ENCODE data around the gene TTC33. TPM values are rescaled to one million over a fixed set of nuclear protein-coding genes. Genes with fewer than 3 reads are reported as not detected.

The TTC33 gene
- total and polyA plus RNA-seq, 2 of the 13 experiments (the other 11 are each of a cell fraction or from before 2014, with no cell fraction given), result 4.5 to 20.0 TPM

GRCh38 chr5:40716000-40716399, 39.8 kb downstream of the TTC33 start:
- ATAC-seq (no peak), DNase-seq (ENCODE audit: low spot score) (no peak), FAIRE-seq (no peak)
- Histone ChIP-seq H3K36me3 (replicated peaks in 1 of 2; ENCODE audit: control insufficient read depth in 1 of 2, insufficient read depth in 2 of 2, low read length in 2 of 2) (peaks cover 0 to 5% of the 10 kb centered on the region in 2 experiments; a peak in 2 of 5 replicates), H3K9me3 (ENCODE audit: low read length) (no peaks in the 10 kb centered on the region), H2AFZ (ENCODE audit: low read length) (no peak overlapping the region), H3K4me2 (ENCODE audit: low read depth, low read length) (no peak overlapping the region), H3K27me3 (ENCODE audit: control insufficient read depth in 1 of 2, insufficient read depth in 2 of 2, low read length in 2 of 2) (no peaks in the 10 kb centered on the region), H3K9ac (ENCODE audit: insufficient read depth, low read depth, low read length) (no peak overlapping the region), H3K27ac (ENCODE audit: extremely low read length, insufficient read depth, low read length) (no peak overlapping the region), H3K79me2 (ENCODE audit: insufficient read depth, low read length) (no peaks in the 10 kb centered on the region), H4K20me1 (ENCODE audit: insufficient read depth, low read length) (no peaks in the 10 kb centered on the region), H3K4me3 (replicated peaks in 1 of 3; ENCODE audit: insufficient read depth in 1 of 3, low read depth in 2 of 3, low read length in 3 of 3) (no peak overlapping the region), H3K4me1 (ENCODE audit: insufficient read depth, low read length) (peaks cover 16% of the 10 kb centered on the region)
- CTCF ChIA-PET (ENCODE audit: low intra/inter-chr PET ratio, low total read pairs), result no interaction called here
- POLR2A ChIA-PET, result no interaction called here
- in situ Hi-C loops (cut with HindIII; ENCODE audit: extremely low pct_ligation_motif_present, low pct_unique_long_range_greater_than_20kb), result no loop called here
- no TSS peak for BruUV-seq (replicated peaks)
- 88% methylated on average over 2 of the region's 2 CpGs for WGBS (ENCODE audit: low lambda C conversion rate)
- intact Hi-C loops (cut with micrococcal nuclease; ENCODE audit: unreplicated experiment), result no loop called here
- TF ChIP-seq RBFOX2 (IDR thresholded peaks at IDR 0.05; ENCODE audit: low read depth, low read length) (no peak), ZBTB7A (CRISPR knock-in tag; IDR thresholded peaks at IDR 0.05) (no peak), DPF2 (CRISPR knock-in tag; IDR thresholded peaks at IDR 0.05; ENCODE audit: borderline replicate concordance, low read depth) (no peak), ADNP (CRISPR knock-in tag; IDR thresholded peaks at IDR 0.05) (no peak), PBX3 (CRISPR knock-in tag; IDR thresholded peaks at IDR 0.05; ENCODE audit: borderline replicate concordance) (no peak), KLF9 (CRISPR knock-in tag; IDR thresholded peaks at IDR 0.05; ENCODE audit: low read depth) (no peak), KDM6A (CRISPR knock-in tag; IDR thresholded peaks at IDR 0.05; ENCODE audit: low read depth) (no peak), ZFP62 (CRISPR knock-in tag; IDR thresholded peaks at IDR 0.05) (no peak)
- TF ChIP-seq, protein P1, sequence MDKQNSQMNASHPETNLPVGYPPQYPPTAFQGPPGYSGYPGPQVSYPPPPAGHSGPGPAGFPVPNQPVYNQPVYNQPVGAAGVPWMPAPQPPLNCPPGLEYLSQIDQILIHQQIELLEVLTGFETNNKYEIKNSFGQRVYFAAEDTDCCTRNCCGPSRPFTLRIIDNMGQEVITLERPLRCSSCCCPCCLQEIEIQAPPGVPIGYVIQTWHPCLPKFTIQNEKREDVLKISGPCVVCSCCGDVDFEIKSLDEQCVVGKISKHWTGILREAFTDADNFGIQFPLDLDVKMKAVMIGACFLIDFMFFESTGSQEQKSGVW (CRISPR knock-in tag; IDR thresholded peaks at IDR 0.05; ENCODE audit: borderline replicate concordance), result no peak
- TF ChIP-seq, protein P2, sequence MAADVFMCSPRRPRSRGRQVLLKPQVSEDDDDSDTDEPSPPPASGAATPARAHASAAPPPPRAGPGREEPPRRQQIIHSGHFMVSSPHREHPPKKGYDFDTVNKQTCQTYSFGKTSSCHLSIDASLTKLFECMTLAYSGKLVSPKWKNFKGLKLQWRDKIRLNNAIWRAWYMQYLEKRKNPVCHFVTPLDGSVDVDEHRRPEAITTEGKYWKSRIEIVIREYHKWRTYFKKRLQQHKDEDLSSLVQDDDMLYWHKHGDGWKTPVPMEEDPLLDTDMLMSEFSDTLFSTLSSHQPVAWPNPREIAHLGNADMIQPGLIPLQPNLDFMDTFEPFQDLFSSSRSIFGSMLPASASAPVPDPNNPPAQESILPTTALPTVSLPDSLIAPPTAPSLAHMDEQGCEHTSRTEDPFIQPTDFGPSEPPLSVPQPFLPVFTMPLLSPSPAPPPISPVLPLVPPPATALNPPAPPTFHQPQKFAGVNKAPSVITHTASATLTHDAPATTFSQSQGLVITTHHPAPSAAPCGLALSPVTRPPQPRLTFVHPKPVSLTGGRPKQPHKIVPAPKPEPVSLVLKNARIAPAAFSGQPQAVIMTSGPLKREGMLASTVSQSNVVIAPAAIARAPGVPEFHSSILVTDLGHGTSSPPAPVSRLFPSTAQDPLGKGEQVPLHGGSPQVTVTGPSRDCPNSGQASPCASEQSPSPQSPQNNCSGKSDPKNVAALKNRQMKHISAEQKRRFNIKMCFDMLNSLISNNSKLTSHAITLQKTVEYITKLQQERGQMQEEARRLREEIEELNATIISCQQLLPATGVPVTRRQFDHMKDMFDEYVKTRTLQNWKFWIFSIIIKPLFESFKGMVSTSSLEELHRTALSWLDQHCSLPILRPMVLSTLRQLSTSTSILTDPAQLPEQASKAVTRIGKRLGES (CRISPR knock-in tag; IDR thresholded peaks at IDR 0.05; ENCODE audit: borderline replicate concordance), result no peak
